NCI-H226 (cell line): Measurements from ENCODE around the gene AMIGO1.

Experiments
- DNase-seq: peaks from one replicate; pipeline ENCODE4 v3.0.0-alpha.2; 2015

Gene AMIGO1

GRCh38 chr1:109501644-109502363 lies 7.7 kb downstream of the AMIGO1 start:
- DNase-seq, result no peak

DNA sequence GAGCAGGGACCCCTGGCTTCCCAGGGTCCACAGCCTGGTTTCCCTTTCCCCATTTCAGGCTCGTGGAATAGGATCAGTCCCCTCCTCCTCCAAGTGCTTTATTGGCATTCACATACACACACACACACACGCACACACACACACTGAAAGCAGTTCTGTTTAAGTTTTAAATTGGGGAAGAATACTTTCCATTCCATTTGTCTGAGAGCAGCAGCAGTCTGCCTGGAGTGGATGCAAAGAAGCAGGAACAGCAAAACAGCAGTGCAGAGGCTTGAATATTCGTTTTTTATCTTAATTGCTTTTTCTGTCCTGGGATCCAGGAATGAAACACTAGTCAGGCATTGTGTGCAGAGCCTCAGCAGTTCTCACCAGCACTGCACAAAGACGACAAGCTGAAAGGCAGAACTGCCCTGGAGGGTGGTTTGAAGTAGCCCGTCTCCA lies 8.6 kb downstream of the AMIGO1 start:
- DNase-seq, result no peak

- peak; percentile 59 for DNase-seq
Observed at GRCh38 chr1:109499661-109500536, 9.6 kb downstream of the AMIGO1 start.

DNA sequence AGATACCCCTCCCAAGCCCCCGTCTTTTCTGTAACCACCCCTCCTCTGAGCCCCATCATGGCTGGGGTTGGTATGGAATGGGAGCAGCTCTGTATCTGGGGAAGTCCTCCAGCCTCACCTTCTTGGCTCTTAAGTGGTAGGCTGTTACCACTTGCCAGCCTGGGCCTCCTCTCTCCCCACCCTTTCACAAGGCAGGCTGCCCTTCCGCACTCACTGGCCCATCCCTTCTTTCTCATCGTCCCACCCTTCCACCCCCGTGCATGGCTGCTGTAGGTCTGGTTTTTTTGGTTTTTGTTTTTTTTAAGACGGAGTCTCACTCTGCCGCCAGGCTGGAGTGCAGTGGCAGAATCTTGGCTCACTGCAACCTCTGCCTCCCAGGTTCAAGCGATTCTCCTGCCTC lies 10.4 kb downstream of the AMIGO1 start:
- no peak for DNase-seq

DNA sequence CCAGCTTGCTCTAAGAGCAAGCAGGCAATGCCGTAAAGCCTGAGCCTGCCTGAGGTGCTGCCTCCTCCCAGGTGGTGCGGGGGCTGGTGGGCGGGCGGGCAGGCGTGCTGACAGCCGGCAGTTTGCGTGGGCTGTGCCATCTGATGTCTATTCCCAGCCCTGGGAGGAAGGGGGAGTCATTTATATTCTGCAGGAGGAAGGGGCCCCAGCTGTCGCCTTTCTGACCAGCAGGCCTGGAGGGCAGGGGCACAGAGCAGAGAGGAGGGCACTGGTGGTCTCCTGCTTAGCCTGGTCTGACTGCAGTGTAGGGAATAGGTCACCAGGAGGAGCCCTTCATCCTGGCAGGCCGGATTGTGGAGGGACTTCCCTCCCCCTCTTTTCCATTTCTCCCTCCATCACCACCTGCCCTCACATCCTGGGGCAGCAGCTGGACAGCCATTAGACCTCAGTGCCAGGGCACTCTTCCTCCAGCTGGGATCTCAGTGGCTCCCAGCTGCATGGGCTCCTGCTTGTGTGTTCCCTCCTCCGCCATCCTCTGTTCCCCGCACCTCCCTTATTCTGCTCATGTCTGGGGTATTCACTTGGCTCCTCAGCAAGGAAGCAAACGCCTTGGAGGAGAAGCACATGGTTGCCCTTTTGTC lies 11.2 kb downstream of the AMIGO1 start:
- DNase-seq, result no peak

- DNase-seq, result no peak
Observed at GRCh38 chr1:109497449-109498160, 11.9 kb downstream of the AMIGO1 start.

DNA sequence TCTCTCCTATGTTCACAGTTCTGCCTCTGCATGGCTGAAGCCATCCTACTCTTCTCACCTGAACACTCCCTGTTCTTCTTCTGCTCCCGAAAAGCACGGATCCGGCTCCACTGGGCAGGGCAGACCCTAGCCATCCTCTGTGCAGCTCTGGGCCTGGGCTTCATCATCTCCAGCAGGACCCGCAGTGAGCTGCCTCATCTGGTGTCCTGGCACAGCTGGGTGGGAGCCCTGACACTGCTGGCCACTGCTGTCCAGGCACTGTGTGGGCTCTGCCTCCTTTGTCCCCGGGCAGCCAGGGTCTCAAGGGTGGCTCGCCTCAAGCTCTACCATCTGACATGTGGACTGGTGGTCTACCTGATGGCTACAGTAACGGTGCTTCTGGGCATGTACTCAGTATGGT lies 13.8 kb downstream of the AMIGO1 start:
- no peak for DNase-seq

DNA sequence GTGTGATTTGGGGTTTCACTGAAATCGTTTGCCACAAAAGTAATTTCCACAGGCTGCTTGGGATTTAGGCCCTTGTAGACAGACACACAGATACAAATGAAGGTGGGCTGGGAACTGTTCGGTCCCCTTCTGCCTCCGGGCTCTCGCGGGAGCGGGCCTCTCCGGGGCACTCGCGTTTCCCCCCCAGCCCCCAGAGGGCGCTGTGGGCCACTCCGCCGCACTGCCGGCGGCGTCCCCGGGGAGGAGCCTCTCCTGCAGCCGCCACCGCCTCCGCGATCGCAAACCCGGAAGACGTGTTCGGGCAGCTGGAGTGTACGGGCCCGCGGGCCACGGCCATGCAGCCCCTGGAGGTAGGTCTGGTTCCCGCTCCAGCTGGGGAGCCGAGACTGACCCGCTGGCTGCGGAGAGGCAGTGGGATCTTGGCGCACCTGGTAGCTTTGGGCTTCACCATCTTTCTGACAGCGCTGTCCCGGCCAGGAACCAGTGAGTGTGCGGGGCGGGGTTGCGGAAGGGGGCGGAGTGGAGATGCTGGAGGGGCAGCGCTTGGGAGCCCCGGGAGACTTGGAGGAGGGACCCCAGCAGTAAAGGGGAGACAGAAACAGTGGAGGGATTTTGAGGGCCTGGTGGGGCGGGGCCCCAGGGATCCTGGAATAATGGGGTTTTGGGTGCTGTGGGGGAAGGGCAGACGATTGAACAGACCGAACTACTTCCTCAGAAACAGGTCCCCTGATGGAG lies 15.6 kb downstream of the AMIGO1 start, which contains the start of gene CYB561D1:
CYB561D1 (plus strand) TSS at position 290 of the 735 bp plus-strand sequence; CDS start at position 336, 46 bp downstream.
- peak; percentile 74 for DNase-seq

DNA sequence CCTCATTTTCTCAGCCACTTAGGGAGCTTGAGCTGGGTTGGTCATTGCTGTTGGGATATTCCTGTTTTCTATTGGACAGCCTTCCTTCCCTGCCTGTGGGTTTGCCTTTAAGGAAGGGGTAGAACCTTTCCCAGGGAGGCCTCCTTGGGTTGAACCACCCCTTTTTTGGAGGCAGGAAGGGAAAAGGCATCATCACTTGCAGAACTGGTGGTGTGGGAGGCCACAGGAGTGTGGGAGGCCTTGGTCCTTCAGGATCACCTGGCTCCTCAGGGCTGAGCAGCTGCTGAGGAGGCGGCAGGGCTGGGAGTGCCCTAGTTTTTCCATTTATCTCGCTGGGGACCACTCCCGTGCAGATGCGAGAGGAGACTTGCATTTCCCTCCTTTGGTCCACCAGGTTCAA lies 16.3 kb downstream of the AMIGO1 start:
- peak; percentile 22 for DNase-seq

GRCh38 chr1:109492779-109493178 lies 16.7 kb downstream of the AMIGO1 start:
- no peak for DNase-seq

DNA sequence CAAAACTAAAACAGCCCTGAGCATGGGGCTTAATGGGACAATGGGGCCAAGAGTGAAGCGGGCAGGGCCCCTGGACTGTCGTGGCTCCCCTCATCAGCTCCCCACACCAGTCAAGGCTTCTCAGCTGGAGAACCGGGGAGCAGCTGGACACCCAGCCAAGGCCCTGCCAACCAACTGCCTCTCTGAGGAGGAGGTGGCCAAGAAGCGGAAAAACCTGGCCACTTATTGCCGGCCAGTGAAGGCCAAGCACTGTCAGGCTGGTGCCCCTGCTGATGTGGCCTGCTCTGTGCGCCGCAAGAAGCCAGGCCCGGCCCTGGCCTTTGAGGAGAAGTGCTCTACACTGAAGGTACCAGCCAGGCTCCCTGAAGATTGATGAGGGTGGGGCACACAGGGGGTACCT lies 18.2 kb downstream of the AMIGO1 start:
- DNase-seq, result no peak

DNA sequence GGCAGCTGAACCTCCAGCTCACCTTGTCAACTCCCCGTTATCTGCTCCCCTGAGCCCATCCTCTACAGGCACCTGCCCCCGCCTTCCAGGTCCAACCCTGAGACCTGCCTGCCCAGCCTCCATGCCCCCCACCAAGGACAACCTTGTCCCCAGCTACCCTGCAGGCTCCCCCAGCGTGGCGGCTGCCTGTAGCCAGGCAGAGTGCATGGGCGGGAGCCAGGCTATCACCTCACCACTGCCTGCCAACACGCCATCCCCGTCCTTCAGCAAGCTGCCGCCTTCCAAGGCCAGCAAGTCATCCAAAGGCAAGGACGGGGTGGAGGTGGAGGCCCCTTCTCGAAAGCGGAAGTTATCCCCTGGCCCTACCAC lies 18.6 kb downstream of the AMIGO1 start:
- DNase-seq, result no peak

GRCh38 chr1:109490029-109490933 lies 19.2 kb downstream of the AMIGO1 start:
- DNase-seq, result peak; percentile 52

GRCh38 chr1:109488696-109489095 lies 20.8 kb downstream of the AMIGO1 start:
- no peak for DNase-seq

DNA sequence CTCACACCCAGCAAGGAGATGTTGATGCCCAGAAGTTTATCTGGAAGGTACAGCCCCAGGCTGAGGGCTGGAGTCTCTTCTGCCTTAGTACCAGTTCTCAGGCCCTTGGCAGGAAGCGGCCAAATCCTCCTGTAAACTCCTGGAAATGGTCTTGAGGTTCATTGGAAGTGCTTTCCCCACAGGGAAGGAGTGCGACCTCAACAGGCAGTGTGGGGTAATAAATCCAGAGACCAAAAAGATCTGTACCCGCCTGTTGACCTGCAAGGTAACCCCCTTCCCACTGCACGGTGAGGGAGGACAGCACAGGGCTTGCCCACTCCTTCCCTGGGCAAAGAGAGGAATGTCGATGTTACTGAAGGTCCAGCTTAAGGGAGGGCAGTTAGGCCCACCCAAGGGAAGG lies 21.3 kb downstream of the AMIGO1 start:
- DNase-seq, result no peak

- no peak for DNase-seq
Observed at GRCh38 chr1:109487261-109487660, 22.3 kb downstream of the AMIGO1 start.

GRCh38 chr1:109485001-109485400 lies 24.5 kb downstream of the AMIGO1 start:
- no peak for DNase-seq

GRCh38 chr1:109484519-109484975 lies 25.0 kb downstream of the AMIGO1 start:
- DNase-seq, result no peak

- DNase-seq, result peak; percentile 73
Observed at GRCh38 chr1:109483672-109484518, 25.6 kb downstream of the AMIGO1 start, which contains the start of gene ATXN7L2. Gene ATXN7L2 (plus strand): TSS chr1:109483905. CDS start chr1:109483954, 49 bp downstream.
